Liver (tissue), 9 donors: ENCODE results near the gene TPPP. TPM values are rescaled to one million over a fixed set of nuclear protein-coding genes. Genes with fewer than 3 reads are reported as not detected.

Experiments used
- DNase-seq: peaks from one replicate; pipeline ENCODE4 v3.0.0-alpha.2; 2017; ENCODE audit warnings: low spot score
- H3K27ac ChIP-seq, 2 donors: one replicate each; pipeline ENCODE4 v1.7.0; 2013; ENCODE audit warnings: inconsistent platforms in 2 of 2, low read length in 2 of 2, control low read depth in 1 of 2, low read depth in 1 of 2, mild to moderate bottlenecking in 1 of 2
- H3K27me3 ChIP-seq, 4 donors: one replicate each; pipeline versions ENCODE4 v1.6.1 to v1.7.0; 2013; ENCODE audit warnings: low read length in 3 of 4, inconsistent platforms in 1 of 4, mild to moderate bottlenecking in 1 of 4, moderate library complexity in 1 of 4; ENCODE audit not compliant: control insufficient read depth in 4 of 4, insufficient read depth in 4 of 4
- H3K36me3 ChIP-seq, 4 donors: one replicate each; pipeline versions ENCODE4 v1.6.1 to v1.7.0; 2013; ENCODE audit warnings: low read length in 3 of 4, mild to moderate bottlenecking in 3 of 4, low read depth in 1 of 4, moderate library complexity in 1 of 4; ENCODE audit not compliant: control insufficient read depth in 4 of 4, insufficient read depth in 3 of 4
- H3K4me1 ChIP-seq, 4 donors: one replicate each; pipeline versions ENCODE4 v1.6.1 to v1.7.0; 2013; ENCODE audit warnings: low read length in 3 of 4, mild to moderate bottlenecking in 3 of 4, moderate library complexity in 1 of 4; ENCODE audit not compliant: control insufficient read depth in 4 of 4, insufficient read depth in 4 of 4
- H3K4me3 ChIP-seq, 3 donors: one replicate each; pipeline versions ENCODE4 v1.6.1 to v1.7.0; 2013; ENCODE audit warnings: low read length in 3 of 3, control low read depth in 1 of 3, low read depth in 1 of 3, mild to moderate bottlenecking in 1 of 3
- H3K9ac ChIP-seq, 2 donors: one replicate each; pipeline ENCODE4 v1.7.0; 2013; ENCODE audit warnings: low read length in 2 of 2, mild to moderate bottlenecking in 2 of 2, moderate library complexity in 2 of 2, control low read depth in 1 of 2, low read depth in 1 of 2
- H3K9me3 ChIP-seq, 4 donors: one replicate each; pipeline versions ENCODE4 v1.6.1 to v1.7.0; 2013; ENCODE audit warnings: low read length in 3 of 4; ENCODE audit not compliant: control insufficient read depth in 4 of 4
- CTCF ChIP-seq: fragments of 150-350 bp; IDR thresholded peaks from 2 replicates; pipeline ENCODE4 v1.5.1; 2017; ENCODE audit warnings: improper control_type of control experiment, low read depth, low read length; ENCODE audit not compliant: missing input control
- EGR1 ChIP-seq, 2 donors: IDR thresholded peaks; 2 replicates each; pipeline ENCODE4 v1.6.1; 2016 to 2018; ENCODE audit warnings: antibody characterized with exemption in 2 of 2, low read depth in 2 of 2
- FOXA1 ChIP-seq: IDR thresholded peaks from 2 replicates; pipeline ENCODE4 v1.6.1; 2016; ENCODE audit warnings: antibody characterized with exemption
- FOXA2 ChIP-seq: IDR thresholded peaks from 2 replicates; pipeline ENCODE4 v1.6.1; 2016; ENCODE audit warnings: antibody characterized with exemption
- GABPA ChIP-seq, 2 donors: IDR thresholded peaks in 1 of 2; conservative IDR thresholded peaks in 1 of 2; 2 replicates each; pipeline ENCODE4 v1.6.1; 2016; ENCODE audit warnings: antibody characterized with exemption in 2 of 2, mild to moderate bottlenecking in 1 of 2, moderate library complexity in 1 of 2
- HNF4A ChIP-seq, 2 donors: conservative IDR thresholded peaks; 2 replicates each; pipeline ENCODE4 v1.6.1; 2016; ENCODE audit warnings: antibody characterized with exemption in 2 of 2, mild to moderate bottlenecking in 2 of 2
- JUND ChIP-seq, 2 donors: IDR thresholded peaks; 2 replicates each; pipeline ENCODE4 v1.6.1; 2016; ENCODE audit warnings: antibody characterized with exemption in 2 of 2
- NR2F2 ChIP-seq: IDR thresholded peaks from 2 replicates; pipeline ENCODE4 v1.6.1; 2016; ENCODE audit warnings: antibody characterized with exemption
- RAD21 ChIP-seq, 2 donors: IDR thresholded peaks; 2 replicates each; pipeline ENCODE4 v1.6.1; 2016; ENCODE audit warnings: antibody characterized with exemption in 2 of 2, mild to moderate bottlenecking in 2 of 2
- REST ChIP-seq: IDR thresholded peaks from 2 replicates; pipeline ENCODE4 v1.6.1; 2016; ENCODE audit warnings: antibody characterized with exemption, mild to moderate bottlenecking
- RXRA ChIP-seq, 2 donors: IDR thresholded peaks; 2 replicates each; pipeline ENCODE4 v1.6.1; 2017 to 2018; ENCODE audit warnings: antibody characterized with exemption in 2 of 2, mild to moderate bottlenecking in 1 of 2
- SP1 ChIP-seq: IDR thresholded peaks from 2 replicates; pipeline ENCODE4 v1.6.1; 2018; ENCODE audit warnings: antibody characterized with exemption, mild to moderate bottlenecking
- TAF1 ChIP-seq: conservative IDR thresholded peaks from 2 replicates; pipeline ENCODE4 v1.6.1; 2016; ENCODE audit warnings: antibody characterized with exemption, mild to moderate bottlenecking
- YY1 ChIP-seq: IDR thresholded peaks from 2 replicates; pipeline ENCODE4 v1.6.1; 2016; ENCODE audit warnings: antibody characterized with exemption, mild to moderate bottlenecking
- WGBS: extraction: QIAGEN DNeasy Blood & Tissue Kit; methylation state at CpG from one replicate; pipeline ENCODE4 v1.1.7; 2013; 5-methylcytosine and 5-hydroxymethylcytosine counted together
- polyA plus RNA-seq, 2 donors: library from polyadenylated mRNA; stranded (reverse) in 1 of 2; unstranded in 1 of 2; fragments of 200-250 nt in 1 of 2; fragments of >200 nt in 1 of 2; fragmentation: Nextera tagmentation in 1 of 2; extraction: Ambion mirVana in 1 of 2; gene quantifications; one replicate each; pipeline versions ENCODE4 v1.2.1 to v1.2.3, GENCODE V29; 2013 to 2015
- total RNA-seq, 2 donors: library from RNA; depleted of rRNA; stranded (reverse); fragments of >200 nt; gene quantifications; one replicate each; pipeline ENCODE4 v1.2.3, GENCODE V29; 2014
- TF ChIP-seq, protein P1 (sequence below): IDR thresholded peaks from 2 replicates; pipeline ENCODE4 v1.6.1; 2016; ENCODE audit warnings: antibody characterized with exemption
- TF ChIP-seq, protein P2 (sequence below): IDR thresholded peaks from 2 replicates; pipeline ENCODE4 v1.6.1; 2016; ENCODE audit warnings: antibody characterized with exemption
- donor health status: healthy.
- donor health status: healthy.
- donor health status: healthy.
- donor health status: healthy.
- donor health status: healthy.

The TPPP gene
- total and polyA plus RNA-seq, 4 donors, result 0.61 to 2.1 (median 0.80) TPM

- no peaks in the 10 kb centered on the region for H3K9me3 ChIP-seq
- peaks cover 0 to 6% (median 0%) of the 10 kb centered on the region in 4 donors for H3K36me3 ChIP-seq
- no peak overlapping the region for H3K9ac ChIP-seq
- H3K4me1 ChIP-seq, result peaks cover 32 to 48% (median 41%) of the 10 kb centered on the region in 4 donors
- no peak overlapping the region for H3K27ac ChIP-seq
- 79% methylated on average over 40 of the region's 40 CpGs for WGBS
- H3K27me3 ChIP-seq, result no peaks in the 10 kb centered on the region
- DNase-seq, result no peak
- TF ChIP-seq EGR1 (IDR thresholded peaks at IDR 0.05; ENCODE audit: low read depth in 2 of 2) (no peak), CTCF (peak; percentile 39), RAD21 (IDR thresholded peaks at IDR 0.05) (peak in 1 of 2 donors; percentile 48)
- H3K4me3 ChIP-seq, result no peak overlapping the region
Observed at GRCh38 chr5:669111-669841, 23.9 kb downstream of the TPPP start.

- H3K36me3 ChIP-seq, result peaks cover 0 to 6% (median 0%) of the 10 kb centered on the region in 4 donors
- H3K27me3 ChIP-seq, result no peaks in the 10 kb centered on the region
- WGBS, result 92% methylated on average over 44 of the region's 44 CpGs
- DNase-seq, result no peak
- TF ChIP-seq GABPA (IDR thresholded peaks at IDR 0.05 in 1 of 2, conservative IDR thresholded peaks at IDR 0.05 in 1 of 2), result no peak
- no peak for TF ChIP-seq NR2F2
- no peak for TF ChIP-seq SP1
- no peak for TF ChIP-seq YY1
- TF ChIP-seq EGR1 (IDR thresholded peaks at IDR 0.05; ENCODE audit: low read depth in 2 of 2), result no peak
- no peak for TF ChIP-seq FOXA2
- TF ChIP-seq, protein P1, sequence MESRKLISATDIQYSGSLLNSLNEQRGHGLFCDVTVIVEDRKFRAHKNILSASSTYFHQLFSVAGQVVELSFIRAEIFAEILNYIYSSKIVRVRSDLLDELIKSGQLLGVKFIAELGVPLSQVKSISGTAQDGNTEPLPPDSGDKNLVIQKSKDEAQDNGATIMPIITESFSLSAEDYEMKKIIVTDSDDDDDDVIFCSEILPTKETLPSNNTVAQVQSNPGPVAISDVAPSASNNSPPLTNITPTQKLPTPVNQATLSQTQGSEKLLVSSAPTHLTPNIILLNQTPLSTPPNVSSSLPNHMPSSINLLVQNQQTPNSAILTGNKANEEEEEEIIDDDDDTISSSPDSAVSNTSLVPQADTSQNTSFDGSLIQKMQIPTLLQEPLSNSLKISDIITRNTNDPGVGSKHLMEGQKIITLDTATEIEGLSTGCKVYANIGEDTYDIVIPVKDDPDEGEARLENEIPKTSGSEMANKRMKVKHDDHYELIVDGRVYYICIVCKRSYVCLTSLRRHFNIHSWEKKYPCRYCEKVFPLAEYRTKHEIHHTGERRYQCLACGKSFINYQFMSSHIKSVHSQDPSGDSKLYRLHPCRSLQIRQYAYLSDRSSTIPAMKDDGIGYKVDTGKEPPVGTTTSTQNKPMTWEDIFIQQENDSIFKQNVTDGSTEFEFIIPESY, result no peak
- no peak for TF ChIP-seq JUND (IDR thresholded peaks at IDR 0.05)
- no peak for TF ChIP-seq REST
- no peak for TF ChIP-seq TAF1
- TF ChIP-seq HNF4A (conservative IDR thresholded peaks at IDR 0.05), result no peak
- TF ChIP-seq FOXA1, result no peak
- TF ChIP-seq RXRA (IDR thresholded peaks at IDR 0.05), result no peak
- TF ChIP-seq, protein P2, sequence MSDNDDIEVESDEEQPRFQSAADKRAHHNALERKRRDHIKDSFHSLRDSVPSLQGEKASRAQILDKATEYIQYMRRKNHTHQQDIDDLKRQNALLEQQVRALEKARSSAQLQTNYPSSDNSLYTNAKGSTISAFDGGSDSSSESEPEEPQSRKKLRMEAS, result no peak
- no peak overlapping the region for H3K4me3 ChIP-seq
- H3K9ac ChIP-seq, result no peak overlapping the region
- H3K4me1 ChIP-seq, result peaks cover 23 to 47% (median 35%) of the 10 kb centered on the region in 4 donors
- no peaks in the 10 kb centered on the region for H3K9me3 ChIP-seq
- no peak overlapping the region for H3K27ac ChIP-seq
Observed at GRCh38 chr5:668283-668995, 24.7 kb downstream of the TPPP start.
